A549 (cell line): ENCODE data around the gene CLMN.

ENCODE experiments used
- EP300 ChIP-seq, 2 experiments: fragments of >200 bp; sonication (Bioruptor Twin); formaldehyde crosslinking; IDR thresholded peaks; 2 replicates in 1 of 2; 3 replicates in 1 of 2; pipeline ENCODE4 v1.6.1; 2016 to 2017
- FOXS1 ChIP-seq: fragments of 250-450 bp; sonication (Bioruptor Pico); IDR thresholded peaks from 2 replicates; pipeline ENCODE4 v1.5.0; 2020; ENCODE audit warnings: mild to moderate bottlenecking, moderate library complexity
- KDM1A ChIP-seq: fragments of 200-600 bp; sonication (generic); IDR thresholded peaks from 2 replicates; pipeline ENCODE4 v1.6.1; 2016; ENCODE audit warnings: low read depth, mild to moderate bottlenecking
- MAFK ChIP-seq: fragments of 450-650 bp; IDR thresholded peaks from 2 replicates; pipeline ENCODE4 v1.6.1; 2014; ENCODE audit not compliant: partially characterized antibody
- MAX ChIP-seq: IDR thresholded peaks from 2 replicates; pipeline ENCODE4 v1.6.1; 2012
- POLR2A ChIP-seq: IDR thresholded peaks from 2 replicates; pipeline ENCODE4 v1.6.1; 2012; ENCODE audit warnings: mild to moderate bottlenecking, low read length
- RCOR1 ChIP-seq: fragments of 150-350 bp; IDR thresholded peaks from 2 replicates; pipeline ENCODE4 v1.6.1; 2014; ENCODE audit warnings: antibody characterized with exemption, low read length, low read depth
- REST ChIP-seq: fragments of 200-600 bp; sonication (generic); IDR thresholded peaks from 2 replicates; pipeline ENCODE4 v1.6.1; 2016; ENCODE audit warnings: antibody characterized with exemption, mild to moderate bottlenecking, moderate library complexity
- RFX5 ChIP-seq: fragments of 450-650 bp; IDR thresholded peaks from 2 replicates; pipeline ENCODE4 v1.7.1; 2014; ENCODE audit warnings: antibody characterized with exemption, mild to moderate bottlenecking, moderate library complexity
- TF ChIP-seq, protein P1 (sequence below): fragments of >200 bp; sonication (Bioruptor Twin); formaldehyde crosslinking; IDR thresholded peaks from 3 replicates; pipeline ENCODE4 v1.5.1; 2016
- TF ChIP-seq, protein P2 (sequence below): fragments of >200 bp; sonication (Bioruptor Twin); formaldehyde crosslinking; IDR thresholded peaks from 3 replicates; pipeline ENCODE4 v1.6.1; 2016

DNA sequence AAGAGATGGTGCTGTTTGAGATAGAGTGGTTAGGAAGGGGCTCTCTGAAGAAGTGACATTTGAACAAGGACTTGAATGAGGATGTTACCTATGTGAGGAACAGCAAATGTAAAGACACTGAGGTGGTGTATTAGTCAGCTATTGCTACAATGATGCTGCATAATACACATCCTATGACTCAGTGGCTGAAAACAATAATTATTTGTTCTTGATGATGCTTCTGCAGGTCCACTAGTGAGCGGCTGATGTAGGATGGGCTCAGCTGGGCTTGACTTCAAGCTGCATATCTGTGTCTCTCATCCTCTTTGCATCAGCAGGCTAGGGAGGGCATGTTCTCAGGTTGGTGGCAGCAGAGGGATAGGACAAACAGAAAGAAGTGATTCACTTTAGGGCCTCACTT, 21.4 kb upstream of the CLMN start:
- TF ChIP-seq RFX5 (no peak), MAFK (no peak), FOXS1 (CRISPR knock-in tag) (no peak), REST (no peak), MAX (no peak), POLR2A (no peak), KDM1A (no peak), EP300 (IDR thresholded peaks at IDR 0.05) (no peak), RCOR1 (no peak)
- TF ChIP-seq, protein P1, sequence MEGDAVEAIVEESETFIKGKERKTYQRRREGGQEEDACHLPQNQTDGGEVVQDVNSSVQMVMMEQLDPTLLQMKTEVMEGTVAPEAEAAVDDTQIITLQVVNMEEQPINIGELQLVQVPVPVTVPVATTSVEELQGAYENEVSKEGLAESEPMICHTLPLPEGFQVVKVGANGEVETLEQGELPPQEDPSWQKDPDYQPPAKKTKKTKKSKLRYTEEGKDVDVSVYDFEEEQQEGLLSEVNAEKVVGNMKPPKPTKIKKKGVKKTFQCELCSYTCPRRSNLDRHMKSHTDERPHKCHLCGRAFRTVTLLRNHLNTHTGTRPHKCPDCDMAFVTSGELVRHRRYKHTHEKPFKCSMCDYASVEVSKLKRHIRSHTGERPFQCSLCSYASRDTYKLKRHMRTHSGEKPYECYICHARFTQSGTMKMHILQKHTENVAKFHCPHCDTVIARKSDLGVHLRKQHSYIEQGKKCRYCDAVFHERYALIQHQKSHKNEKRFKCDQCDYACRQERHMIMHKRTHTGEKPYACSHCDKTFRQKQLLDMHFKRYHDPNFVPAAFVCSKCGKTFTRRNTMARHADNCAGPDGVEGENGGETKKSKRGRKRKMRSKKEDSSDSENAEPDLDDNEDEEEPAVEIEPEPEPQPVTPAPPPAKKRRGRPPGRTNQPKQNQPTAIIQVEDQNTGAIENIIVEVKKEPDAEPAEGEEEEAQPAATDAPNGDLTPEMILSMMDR = no peak
- TF ChIP-seq, protein P2, sequence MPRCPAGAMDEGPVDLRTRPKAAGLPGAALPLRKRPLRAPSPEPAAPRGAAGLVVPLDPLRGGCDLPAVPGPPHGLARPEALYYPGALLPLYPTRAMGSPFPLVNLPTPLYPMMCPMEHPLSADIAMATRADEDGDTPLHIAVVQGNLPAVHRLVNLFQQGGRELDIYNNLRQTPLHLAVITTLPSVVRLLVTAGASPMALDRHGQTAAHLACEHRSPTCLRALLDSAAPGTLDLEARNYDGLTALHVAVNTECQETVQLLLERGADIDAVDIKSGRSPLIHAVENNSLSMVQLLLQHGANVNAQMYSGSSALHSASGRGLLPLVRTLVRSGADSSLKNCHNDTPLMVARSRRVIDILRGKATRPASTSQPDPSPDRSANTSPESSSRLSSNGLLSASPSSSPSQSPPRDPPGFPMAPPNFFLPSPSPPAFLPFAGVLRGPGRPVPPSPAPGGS = no peak
